SU-DHL-6 (cell line): ENCODE data around the gene BIRC5.

Source experiments
- H2AFZ ChIP-seq: fragments of 200-600 bp; sonication (generic); 2 replicates; pipeline ENCODE4 v1.6.1; 2014; ENCODE audit warnings: low read depth, mild to moderate bottlenecking, moderate library complexity, mixed read lengths, antibody characterized with exemption, low read length; ENCODE audit not compliant: severe bottlenecking
- H3F3A ChIP-seq: fragments of 200-600 bp; shearing (Covaris generic); 2 replicates; pipeline ENCODE4 v1.6.0; 2016; ENCODE audit warnings: antibody characterized with exemption, mild to moderate bottlenecking; ENCODE audit not compliant: insufficient read depth
- H3K27ac ChIP-seq: fragments of 200-600 bp; sonication (generic); 2 replicates; pipeline ENCODE4 v1.5.1; 2016; ENCODE audit warnings: low read depth, mild to moderate bottlenecking, low read length, moderate library complexity, mixed read lengths
- H3K27me3 ChIP-seq: fragments of 200-600 bp; sonication (generic), shearing (Covaris generic); 2 replicates; pipeline ENCODE4 v1.6.0; 2014; ENCODE audit warnings: mild to moderate bottlenecking, low read length
- H3K36me3 ChIP-seq: fragments of 200-600 bp; sonication (generic); 2 replicates; pipeline ENCODE4 v1.6.1; 2014; ENCODE audit warnings: mild to moderate bottlenecking, low read length, mixed read lengths
- H3K4me2 ChIP-seq: fragments of 300-600, 200-600 bp; shearing (Covaris generic), sonication (generic); 2 replicates; pipeline ENCODE4 v1.6.0; 2014; ENCODE audit warnings: low read length, low read depth, mild to moderate bottlenecking; ENCODE audit not compliant: poor library complexity, severe bottlenecking
- H3K4me3 ChIP-seq: fragments of 200-600 bp; sonication (generic); 2 replicates; pipeline ENCODE4 v1.5.1; 2014; ENCODE audit warnings: antibody characterized with exemption, low read length, mild to moderate bottlenecking, mixed read lengths; ENCODE audit not compliant: insufficient read depth, poor library complexity, severe bottlenecking
- H3K79me2 ChIP-seq: fragments of 200-600 bp; sonication (generic); 2 replicates; pipeline ENCODE4 v1.6.1; 2014; ENCODE audit warnings: mild to moderate bottlenecking, low read length, moderate library complexity; ENCODE audit not compliant: insufficient read depth
- H3K9ac ChIP-seq: fragments of 200-600 bp; sonication (generic); 2 replicates; pipeline ENCODE4 v1.7.0; 2014; ENCODE audit warnings: mild to moderate bottlenecking, low read length
- H3K9me2 ChIP-seq: fragments of 200-600 bp; sonication (generic); replicated peaks from 2 replicates; pipeline ENCODE4 v1.6.1; 2014; ENCODE audit warnings: low read length; ENCODE audit not compliant: insufficient read depth
- H3K9me3 ChIP-seq: fragments of 200-600 bp; sonication (generic); 2 replicates; pipeline ENCODE4 v1.6.1; 2014; ENCODE audit warnings: low read length, mixed read lengths; ENCODE audit not compliant: insufficient read depth
- H4K20me1 ChIP-seq: fragments of 200-600 bp; sonication (generic); 2 replicates; pipeline ENCODE4 v1.6.1; 2014; ENCODE audit warnings: low read depth, mild to moderate bottlenecking, antibody characterized with exemption, low read length, moderate library complexity, mixed read lengths
- CTCF ChIP-seq: fragments of 200-600 bp; sonication (generic); IDR thresholded peaks from one replicate; pipeline ENCODE4 v1.5.1; 2017; ENCODE audit warnings: antibody characterized with exemption, mild to moderate bottlenecking, low read length, moderate library complexity; ENCODE audit not compliant: insufficient read depth, poor library complexity, severe bottlenecking
- EZH2phosphoT487 ChIP-seq: fragments of 200-600 bp; sonication (generic), shearing (Covaris generic); conservative IDR thresholded peaks from 2 replicates; pipeline ENCODE4 v1.6.1; 2018; ENCODE audit warnings: mild to moderate bottlenecking, antibody characterized with exemption, low read length, moderate library complexity, mixed read lengths

BIRC5 gene

GRCh38 chr17:78214706-78215061 is 631 bp downstream of the BIRC5 start:
- Histone ChIP-seq H3K79me2 (peaks cover 27% of the 10 kb centered on the region), H3K9me3 (no peaks in the 10 kb centered on the region), H3K4me2 (peak overlapping the region; percentile 96), H2AFZ (peak overlapping the region; percentile 42), H3K27ac (peak overlapping the region; percentile 73), H3K27me3 (no peaks in the 10 kb centered on the region), H3K36me3 (peaks cover 3% of the 10 kb centered on the region; the same call in 1 of the 2 replicates), H4K20me1 (no peaks in the 10 kb centered on the region), H3K9ac (peak overlapping the region; percentile 96), H3K9me2 (no peaks in the 10 kb centered on the region), H3F3A (no peaks in the 10 kb centered on the region), H3K4me3 (peak overlapping the region; percentile 88)
- no peak for TF ChIP-seq EZH2phosphoT487

- H3F3A ChIP-seq = peaks cover 2% of the 10 kb centered on the region
- peaks cover 16% of the 10 kb centered on the region; the same call in 1 of the 2 replicates for H3K36me3 ChIP-seq
- H2AFZ ChIP-seq = no peak overlapping the region
- peaks cover 23% of the 10 kb centered on the region for H3K79me2 ChIP-seq
- H3K27ac ChIP-seq = no peak overlapping the region
- H3K9ac ChIP-seq = no peak overlapping the region
- H4K20me1 ChIP-seq = no peaks in the 10 kb centered on the region
- no peak overlapping the region for H3K4me2 ChIP-seq
- H3K4me3 ChIP-seq = no peak overlapping the region
- H3K27me3 ChIP-seq = no peaks in the 10 kb centered on the region
- TF ChIP-seq EZH2phosphoT487 (no peak), CTCF (no peak)
- H3K9me2 ChIP-seq = no peaks in the 10 kb centered on the region
- no peaks in the 10 kb centered on the region for H3K9me3 ChIP-seq
Measured at GRCh38 chr17:78219396-78220150, 5.5 kb downstream of the BIRC5 start.

GRCh38 chr17:78223061-78223460 is 9.0 kb downstream of the BIRC5 start:
- peaks cover 15% of the 10 kb centered on the region; the same call in 1 of the 2 replicates for H3K36me3 ChIP-seq
- H4K20me1 ChIP-seq = no peaks in the 10 kb centered on the region
- no peak overlapping the region for H3K27ac ChIP-seq
- no peak overlapping the region for H2AFZ ChIP-seq
- H3K9me3 ChIP-seq = no peaks in the 10 kb centered on the region
- peaks cover 19% of the 10 kb centered on the region for H3F3A ChIP-seq
- TF ChIP-seq CTCF (no peak), EZH2phosphoT487 (no peak)
- no peak overlapping the region for H3K4me3 ChIP-seq
- no peaks in the 10 kb centered on the region for H3K9me2 ChIP-seq
- H3K27me3 ChIP-seq = no peaks in the 10 kb centered on the region
- no peak overlapping the region for H3K4me2 ChIP-seq
- H3K9ac ChIP-seq = no peak overlapping the region
- H3K79me2 ChIP-seq = no peaks in the 10 kb centered on the region; the same call in 1 of the 2 replicates

GRCh38 chr17:78223765-78224164 is 9.7 kb downstream of the BIRC5 start:
- Histone ChIP-seq H3K9me2 (no peaks in the 10 kb centered on the region), H2AFZ (no peak overlapping the region), H3K36me3 (peaks cover 15% of the 10 kb centered on the region; the same call in 1 of the 2 replicates), H3K4me3 (no peak overlapping the region), H3K9me3 (no peaks in the 10 kb centered on the region), H3K79me2 (no peaks in the 10 kb centered on the region; the same call in 1 of the 2 replicates), H4K20me1 (no peaks in the 10 kb centered on the region), H3K27ac (no peak overlapping the region), H3K27me3 (no peaks in the 10 kb centered on the region), H3K4me2 (no peak overlapping the region), H3K9ac (no peak overlapping the region), H3F3A (peaks cover 19% of the 10 kb centered on the region)
- no peak for TF ChIP-seq EZH2phosphoT487
- no peak for TF ChIP-seq CTCF
